ENCODE results near the gene RIN2.
A peak's percentile ranks its signal among the peaks of the same experiment; 100 is the strongest.

Gene RIN2

DNA sequence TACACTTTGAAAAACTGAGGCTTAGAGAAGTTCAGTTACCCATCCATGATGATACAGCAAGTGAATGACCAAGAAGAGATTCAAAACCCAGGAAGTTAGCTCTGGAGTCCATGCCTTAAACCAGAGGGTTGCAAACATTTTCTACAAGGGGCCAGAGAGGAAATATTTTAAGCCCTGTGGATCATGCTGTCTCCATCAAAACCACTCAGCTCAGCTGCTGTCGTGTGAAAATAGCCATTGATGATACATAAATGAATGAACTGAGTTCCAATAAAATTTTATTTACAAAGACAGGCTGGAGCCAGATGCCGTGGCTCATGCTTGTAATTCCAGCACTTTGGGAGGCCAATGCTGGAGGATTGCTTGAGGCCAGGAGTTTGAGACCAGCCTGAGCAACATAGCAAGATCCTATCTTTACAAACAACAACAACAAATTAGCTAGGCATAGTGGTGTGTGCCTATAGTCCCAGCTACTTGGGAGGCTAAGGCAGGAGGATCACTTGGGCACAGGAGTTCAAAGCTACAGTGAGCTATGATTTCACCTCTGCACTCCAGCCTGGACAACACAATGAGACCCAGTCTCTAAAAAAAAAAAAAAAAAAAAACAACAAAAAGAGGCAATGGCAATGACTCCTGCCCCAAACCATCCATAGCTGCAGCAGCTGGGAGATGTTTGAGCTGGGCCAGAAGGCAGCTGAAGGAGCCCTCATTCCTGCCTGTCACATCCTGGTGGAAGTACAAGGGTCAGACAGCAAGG lies 44.1 kb upstream of the RIN2 start:
- Histone ChIP-seq H4K5ac (ENCODE audit: low read length) (no peak overlapping the region), H3K27ac (ENCODE audit: low read depth, low read length) (no peak overlapping the region), H3K4me1 (ENCODE audit: control insufficient read depth, low read depth, low read length) (no peaks in the 10 kb centered on the region), H3K18ac (ENCODE audit: low read length) (no peak overlapping the region), H3K79me1 (ENCODE audit: low read length) (no peaks in the 10 kb centered on the region), H3K56ac (ENCODE audit: low read length) (no peak overlapping the region), H2BK15ac (replicated peaks; ENCODE audit: low read depth) (no peak overlapping the region), H3K23ac (ENCODE audit: low read length) (no peak overlapping the region), H2AK5ac (ENCODE audit: low read length) (no peak overlapping the region), H3K4me2 (ENCODE audit: low read length) (no peak overlapping the region), H3K36me3 (ENCODE audit: control insufficient read depth, insufficient read depth, low read length) (no peaks in the 10 kb centered on the region), H2BK120ac (ENCODE audit: low read depth, low read length) (no peak overlapping the region), H3K4me3 (ENCODE audit: low read length) (no peak overlapping the region), H3K9ac (ENCODE audit: low read length) (no peak overlapping the region), H3K79me2 (ENCODE audit: control insufficient read depth, insufficient read depth, low read length) (no peaks in the 10 kb centered on the region), H3K27me3 (ENCODE audit: insufficient read depth, low read length, poor library complexity) (no peaks in the 10 kb centered on the region), H3K4ac (ENCODE audit: low read depth, low read length) (no peak overlapping the region), H4K8ac (ENCODE audit: low read depth, low read length) (no peak overlapping the region), H2BK5ac (ENCODE audit: low read length) (no peak overlapping the region)
- no peak for DNase-seq
- WGBS (ENCODE audit: extremely low coverage, insufficient coverage, low lambda C conversion rate) = no CpG with 5 or more reads among the region's 2 CpGs

DNA sequence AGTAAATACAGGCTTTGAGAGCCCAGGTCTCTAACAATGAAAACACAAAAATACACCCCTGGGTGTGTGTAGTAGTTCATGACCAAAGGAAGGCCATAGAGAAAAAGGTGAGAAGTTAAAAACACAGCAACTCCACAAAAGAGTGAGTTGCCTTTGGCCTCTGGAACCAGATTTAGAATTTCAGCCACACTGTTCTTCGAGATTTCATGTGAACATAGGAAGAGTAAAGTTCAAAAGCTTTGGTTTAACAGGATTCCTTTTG lies 43.5 kb upstream of the RIN2 start:
- H2BK120ac ChIP-seq (ENCODE audit: low read depth, low read length) = no peak overlapping the region
- H2AK5ac ChIP-seq (ENCODE audit: low read length) = no peak overlapping the region
- no peaks in the 10 kb centered on the region for H3K4me1 ChIP-seq (ENCODE audit: control insufficient read depth, low read depth, low read length)
- H3K27ac ChIP-seq (ENCODE audit: low read depth, low read length) = no peak overlapping the region
- H3K23ac ChIP-seq (ENCODE audit: low read length) = no peak overlapping the region
- H3K18ac ChIP-seq (ENCODE audit: low read length) = no peak overlapping the region
- H3K79me1 ChIP-seq (ENCODE audit: low read length) = no peaks in the 10 kb centered on the region
- no peak overlapping the region for H3K56ac ChIP-seq (ENCODE audit: low read length)
- no peak overlapping the region for H4K5ac ChIP-seq (ENCODE audit: low read length)
- no peak overlapping the region for H2BK5ac ChIP-seq (ENCODE audit: low read length)
- no peak overlapping the region for H4K8ac ChIP-seq (ENCODE audit: low read depth, low read length)
- no peak for DNase-seq
- no CpG with 5 or more reads among the region's 1 CpG for WGBS (ENCODE audit: extremely low coverage, insufficient coverage, low lambda C conversion rate)
- no peak overlapping the region for H3K4me2 ChIP-seq (ENCODE audit: low read length)
- no peaks in the 10 kb centered on the region for H3K27me3 ChIP-seq (ENCODE audit: insufficient read depth, low read length, poor library complexity)
- no peaks in the 10 kb centered on the region for H3K79me2 ChIP-seq (ENCODE audit: control insufficient read depth, insufficient read depth, low read length)
- no peak overlapping the region for H3K4ac ChIP-seq (ENCODE audit: low read depth, low read length)
- H3K4me3 ChIP-seq (ENCODE audit: low read length) = no peak overlapping the region
- H2BK15ac ChIP-seq (replicated peaks; ENCODE audit: low read depth) = no peak overlapping the region
- H3K36me3 ChIP-seq (ENCODE audit: control insufficient read depth, insufficient read depth, low read length) = no peaks in the 10 kb centered on the region
- H3K9ac ChIP-seq (ENCODE audit: low read length) = no peak overlapping the region

- Histone ChIP-seq H4K5ac (ENCODE audit: low read length) (no peak overlapping the region), H3K27ac (ENCODE audit: low read depth, low read length) (no peak overlapping the region), H2BK15ac (replicated peaks; ENCODE audit: low read depth) (no peak overlapping the region), H3K4me3 (ENCODE audit: low read length) (no peak overlapping the region), H2BK120ac (ENCODE audit: low read depth, low read length) (no peak overlapping the region), H2AK5ac (ENCODE audit: low read length) (no peak overlapping the region), H3K9ac (ENCODE audit: low read length) (no peak overlapping the region), H3K18ac (ENCODE audit: low read length) (no peak overlapping the region), H2BK5ac (ENCODE audit: low read length) (no peak overlapping the region), H3K36me3 (ENCODE audit: control insufficient read depth, insufficient read depth, low read length) (no peaks in the 10 kb centered on the region), H3K79me2 (ENCODE audit: control insufficient read depth, insufficient read depth, low read length) (no peaks in the 10 kb centered on the region), H4K8ac (ENCODE audit: low read depth, low read length) (no peak overlapping the region), H3K79me1 (ENCODE audit: low read length) (no peaks in the 10 kb centered on the region), H3K4me2 (ENCODE audit: low read length) (no peak overlapping the region), H3K56ac (ENCODE audit: low read length) (no peak overlapping the region), H3K4ac (ENCODE audit: low read depth, low read length) (no peak overlapping the region), H3K27me3 (ENCODE audit: insufficient read depth, low read length, poor library complexity) (no peaks in the 10 kb centered on the region), H3K23ac (ENCODE audit: low read length) (no peak overlapping the region), H3K4me1 (ENCODE audit: control insufficient read depth, low read depth, low read length) (no peaks in the 10 kb centered on the region)
- no CpG with 5 or more reads among the region's 3 CpGs for WGBS (ENCODE audit: extremely low coverage, insufficient coverage, low lambda C conversion rate)
- DNase-seq = no peak
Observed at GRCh38 chr20:19715986-19716385, 42.1 kb upstream of the RIN2 start.

GRCh38 chr20:19718880-19719279 lies 39.2 kb upstream of the RIN2 start:
- H3K56ac ChIP-seq (ENCODE audit: low read length) = no peak overlapping the region
- H3K4me1 ChIP-seq (ENCODE audit: control insufficient read depth, low read depth, low read length) = no peaks in the 10 kb centered on the region
- no peak overlapping the region for H3K4ac ChIP-seq (ENCODE audit: low read depth, low read length)
- no peak overlapping the region for H4K8ac ChIP-seq (ENCODE audit: low read depth, low read length)
- no peak overlapping the region for H3K27ac ChIP-seq (ENCODE audit: low read depth, low read length)
- no peaks in the 10 kb centered on the region for H3K79me2 ChIP-seq (ENCODE audit: control insufficient read depth, insufficient read depth, low read length)
- no peak overlapping the region for H2BK5ac ChIP-seq (ENCODE audit: low read length)
- no CpG with 5 or more reads among the region's 3 CpGs for WGBS (ENCODE audit: extremely low coverage, insufficient coverage, low lambda C conversion rate)
- H3K4me2 ChIP-seq (ENCODE audit: low read length) = no peak overlapping the region
- peak; percentile 12 for DNase-seq
- H4K5ac ChIP-seq (ENCODE audit: low read length) = no peak overlapping the region
- H3K79me1 ChIP-seq (ENCODE audit: low read length) = no peaks in the 10 kb centered on the region
- H2BK120ac ChIP-seq (ENCODE audit: low read depth, low read length) = no peak overlapping the region
- no peaks in the 10 kb centered on the region for H3K36me3 ChIP-seq (ENCODE audit: control insufficient read depth, insufficient read depth, low read length)
- H3K27me3 ChIP-seq (ENCODE audit: insufficient read depth, low read length, poor library complexity) = no peaks in the 10 kb centered on the region
- H3K23ac ChIP-seq (ENCODE audit: low read length) = no peak overlapping the region
- H2AK5ac ChIP-seq (ENCODE audit: low read length) = no peak overlapping the region
- no peak overlapping the region for H3K9ac ChIP-seq (ENCODE audit: low read length)
- no peak overlapping the region for H3K4me3 ChIP-seq (ENCODE audit: low read length)
- no peak overlapping the region for H3K18ac ChIP-seq (ENCODE audit: low read length)
- no peak overlapping the region for H2BK15ac ChIP-seq (replicated peaks; ENCODE audit: low read depth)

- no peaks in the 10 kb centered on the region for H3K79me1 ChIP-seq (ENCODE audit: low read length)
- no CpG with 5 or more reads among the region's 18 CpGs for WGBS (ENCODE audit: extremely low coverage, insufficient coverage, low lambda C conversion rate)
Observed at GRCh38 chr20:19720991-19721390, 37.1 kb upstream of the RIN2 start.

GRCh38 chr20:19723051-19723450 lies 35.0 kb upstream of the RIN2 start:
- Histone ChIP-seq H4K8ac (ENCODE audit: low read depth, low read length) (no peak overlapping the region), H3K79me1 (ENCODE audit: low read length) (no peaks in the 10 kb centered on the region), H3K18ac (ENCODE audit: low read length) (no peak overlapping the region), H2BK120ac (ENCODE audit: low read depth, low read length) (no peak overlapping the region), H3K4me2 (ENCODE audit: low read length) (no peak overlapping the region), H3K4me1 (ENCODE audit: control insufficient read depth, low read depth, low read length) (no peaks in the 10 kb centered on the region), H2BK15ac (replicated peaks; ENCODE audit: low read depth) (no peak overlapping the region), H3K27ac (ENCODE audit: low read depth, low read length) (no peak overlapping the region), H4K5ac (ENCODE audit: low read length) (no peak overlapping the region), H3K27me3 (ENCODE audit: insufficient read depth, low read length, poor library complexity) (no peaks in the 10 kb centered on the region), H3K23ac (ENCODE audit: low read length) (no peak overlapping the region), H3K9ac (ENCODE audit: low read length) (no peak overlapping the region), H3K4ac (ENCODE audit: low read depth, low read length) (no peak overlapping the region), H3K56ac (ENCODE audit: low read length) (no peak overlapping the region), H3K36me3 (ENCODE audit: control insufficient read depth, insufficient read depth, low read length) (no peaks in the 10 kb centered on the region), H3K79me2 (ENCODE audit: control insufficient read depth, insufficient read depth, low read length) (no peaks in the 10 kb centered on the region), H3K4me3 (ENCODE audit: low read length) (no peak overlapping the region), H2BK5ac (ENCODE audit: low read length) (no peak overlapping the region), H2AK5ac (ENCODE audit: low read length) (no peak overlapping the region)
- DNase-seq = no peak
- WGBS (ENCODE audit: extremely low coverage, insufficient coverage, low lambda C conversion rate) = no CpG with 5 or more reads among the region's 4 CpGs

More at GRCh38 chr20:19720991-19721390, 37.1 kb upstream of the RIN2 start:
- Histone ChIP-seq H2BK120ac (ENCODE audit: low read depth, low read length) (no peak overlapping the region), H2BK15ac (replicated peaks; ENCODE audit: low read depth) (no peak overlapping the region), H3K9ac (ENCODE audit: low read length) (no peak overlapping the region), H4K8ac (ENCODE audit: low read depth, low read length) (no peak overlapping the region), H3K23ac (ENCODE audit: low read length) (no peak overlapping the region), H2AK5ac (ENCODE audit: low read length) (no peak overlapping the region), H3K4me2 (ENCODE audit: low read length) (no peak overlapping the region), H3K4ac (ENCODE audit: low read depth, low read length) (no peak overlapping the region), H4K5ac (ENCODE audit: low read length) (no peak overlapping the region), H3K79me2 (ENCODE audit: control insufficient read depth, insufficient read depth, low read length) (no peaks in the 10 kb centered on the region), H3K18ac (ENCODE audit: low read length) (no peak overlapping the region), H3K36me3 (ENCODE audit: control insufficient read depth, insufficient read depth, low read length) (no peaks in the 10 kb centered on the region), H2BK5ac (ENCODE audit: low read length) (no peak overlapping the region), H3K4me1 (ENCODE audit: control insufficient read depth, low read depth, low read length) (no peaks in the 10 kb centered on the region), H3K4me3 (ENCODE audit: low read length) (no peak overlapping the region), H3K27ac (ENCODE audit: low read depth, low read length) (no peak overlapping the region), H3K56ac (ENCODE audit: low read length) (no peak overlapping the region), H3K27me3 (ENCODE audit: insufficient read depth, low read length, poor library complexity) (no peaks in the 10 kb centered on the region)
- DNase-seq = no peak

Measured in mesendoderm (in vitro differentiated cells).